ENCODE data around the gene GFI1. TPM values are rescaled to one million over a fixed set of nuclear protein-coding genes. Genes with fewer than 3 reads are reported as not detected.
A peak's percentile ranks its signal among the peaks of the same experiment; 100 is the strongest.

Gene GFI1
- total and polyA plus RNA-seq, 2 experiments from 2014 or later, result not detected

DNA sequence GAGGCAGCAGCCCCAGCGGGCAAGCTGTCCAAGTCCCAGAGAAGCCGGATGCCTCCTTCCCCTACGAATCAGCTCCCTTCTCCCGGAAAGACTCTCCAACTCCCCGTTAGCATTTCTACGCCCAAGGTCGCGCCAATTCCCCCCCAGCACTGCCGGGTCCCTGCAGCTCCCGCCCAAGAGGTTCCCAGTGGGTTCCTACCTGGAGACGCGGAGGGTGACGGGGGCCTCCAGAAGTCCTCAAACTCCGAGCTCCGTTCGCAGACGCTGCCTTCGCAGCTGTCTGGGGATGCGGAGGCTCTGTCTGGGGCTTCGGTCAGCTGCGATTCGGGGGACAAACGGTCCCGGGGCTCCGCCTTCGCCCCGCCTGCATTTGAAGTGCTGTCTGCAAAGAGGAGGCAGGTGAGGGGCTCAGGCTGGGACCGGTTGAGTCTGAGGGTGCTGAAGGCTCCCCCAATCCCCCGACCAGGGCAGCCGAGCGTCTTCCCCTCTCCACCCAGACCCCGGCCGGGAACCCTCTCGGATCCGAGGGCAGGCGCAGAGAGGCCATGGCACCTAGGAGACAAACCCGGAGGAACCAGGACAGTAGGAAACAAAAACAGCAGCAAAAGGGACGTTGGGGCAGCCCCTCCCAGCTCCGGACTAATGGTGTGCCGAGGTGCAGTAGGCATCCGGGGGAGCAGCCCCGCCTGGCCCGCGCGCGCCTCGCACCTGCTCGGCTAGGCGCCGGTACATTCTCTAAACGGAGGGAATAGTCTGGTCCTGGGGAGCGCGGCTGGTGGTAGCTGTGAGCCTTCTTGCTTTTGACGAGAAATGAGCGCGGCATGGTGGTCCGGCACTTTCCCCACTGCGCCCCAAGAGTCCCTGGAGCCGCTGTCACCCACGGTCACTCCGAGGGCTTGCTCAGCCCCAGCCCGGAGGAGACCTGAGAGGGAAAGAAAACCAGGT lies 3.8 kb downstream of the GFI1 start:
- H3F3A ChIP-seq (ENCODE audit: insufficient read depth), result no peaks in the 10 kb centered on the region
- H3K36me3 ChIP-seq (ENCODE audit: low read depth), result no peaks in the 10 kb centered on the region
- H4K20me1 ChIP-seq (ENCODE audit: insufficient read depth), result no peaks in the 10 kb centered on the region
- no peaks in the 10 kb centered on the region for H3K9me3 ChIP-seq (ENCODE audit: low read depth)
- WGBS, 2 experiments (ENCODE audit: low coverage in 1 of 2, low lambda C conversion rate in 2 of 2, missing lambda C conversion rate in 2 of 2), result 3 to 5% methylated on average over 61 to 62 of the region's 62 CpGs
- no peak overlapping the region for H3K27ac ChIP-seq
- TF ChIP-seq EZH2 (IDR thresholded peaks at IDR 0.05; ENCODE audit: insufficient read depth, poor library complexity, severe bottlenecking) (no peak), EZH2phosphoT487 (IDR thresholded peaks at IDR 0.05; ENCODE audit: insufficient read depth, low read depth) (peak; percentile 7; the same call in 1 of the 2 replicates)
- peaks cover 9% of the 10 kb centered on the region; the same call in 1 of the 2 replicates for H3K4me1 ChIP-seq (ENCODE audit: insufficient read depth)
- H3K27me3 ChIP-seq (replicated peaks; ENCODE audit: insufficient read depth), result peaks cover 87% of the 10 kb centered on the region
- H2AFZ ChIP-seq, result 0 out of 2 replicates have a peak overlapping the region, but pooled peaks have one; percentile 32
- peak; percentile 47 for DNase-seq
- peak overlapping the region; percentile 33 for H3K4me3 ChIP-seq
- no peak overlapping the region for H3K4me2 ChIP-seq (ENCODE audit: unreplicated experiment)
- in situ Hi-C loops (cut with MboI), result no loop called here
- H3K9me2 ChIP-seq (ENCODE audit: insufficient read depth), result no peaks in the 10 kb centered on the region
- no peaks in the 10 kb centered on the region for H3K79me2 ChIP-seq (ENCODE audit: insufficient read depth)
- no peak overlapping the region for H3K9ac ChIP-seq

DNA sequence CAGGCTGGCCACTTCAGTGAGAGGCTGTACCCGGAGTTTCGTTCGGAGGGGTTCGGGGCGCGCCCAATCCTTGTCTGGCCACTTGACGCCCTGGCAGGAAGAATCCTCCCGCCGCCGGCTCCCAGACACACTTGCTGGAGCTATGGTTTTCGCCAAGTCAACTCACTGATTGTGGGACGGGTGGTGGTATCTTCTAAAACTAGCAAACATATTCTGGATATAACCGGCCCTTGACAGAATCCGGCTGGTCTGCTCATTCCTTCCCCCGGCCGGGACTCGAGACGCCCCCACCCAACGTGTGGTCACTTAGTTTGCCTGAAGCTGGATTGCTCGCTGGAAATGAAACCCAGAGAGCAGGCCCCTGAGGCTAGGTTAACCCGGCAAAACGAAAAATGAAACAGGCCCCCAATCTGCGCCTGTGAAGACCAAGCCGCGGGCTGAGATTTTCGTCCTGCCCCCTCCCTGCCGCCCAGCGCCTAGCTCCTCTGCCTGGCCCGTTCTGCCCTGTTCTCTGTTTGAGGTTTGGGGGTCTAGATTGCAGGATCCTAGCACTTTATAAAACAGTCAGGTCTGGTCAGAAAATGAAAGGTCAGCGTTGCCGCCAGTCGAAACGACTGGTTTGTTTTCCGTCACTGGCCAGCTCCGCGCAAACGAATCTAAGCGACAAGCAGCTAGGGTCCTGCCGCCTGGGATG lies 4.6 kb downstream of the GFI1 start:
- Histone ChIP-seq H3K9ac (no peak overlapping the region), H3K4me2 (ENCODE audit: unreplicated experiment) (peak overlapping the region; percentile 21), H2AFZ (peak overlapping the region; percentile 32; the same call in 1 of the 2 replicates), H4K20me1 (ENCODE audit: insufficient read depth) (no peaks in the 10 kb centered on the region), H3K27me3 (replicated peaks; ENCODE audit: insufficient read depth) (peaks cover 83% of the 10 kb centered on the region), H3K4me3 (peak overlapping the region; percentile 33), H3K36me3 (ENCODE audit: low read depth) (no peaks in the 10 kb centered on the region), H3K79me2 (ENCODE audit: insufficient read depth) (no peaks in the 10 kb centered on the region), H3F3A (ENCODE audit: insufficient read depth) (no peaks in the 10 kb centered on the region), H3K4me1 (ENCODE audit: insufficient read depth) (peaks cover 9% of the 10 kb centered on the region; the same call in 1 of the 2 replicates), H3K27ac (no peak overlapping the region), H3K9me3 (ENCODE audit: low read depth) (no peaks in the 10 kb centered on the region), H3K9me2 (ENCODE audit: insufficient read depth) (no peaks in the 10 kb centered on the region)
- peak; percentile 99 for TF ChIP-seq EZH2 (IDR thresholded peaks at IDR 0.05; ENCODE audit: insufficient read depth, poor library complexity, severe bottlenecking)
- no peak for TF ChIP-seq EZH2phosphoT487 (IDR thresholded peaks at IDR 0.05; ENCODE audit: insufficient read depth, low read depth)
- peak; percentile 32 for DNase-seq
- in situ Hi-C loops (cut with MboI), result no loop called here
- WGBS, 2 experiments (ENCODE audit: low coverage in 1 of 2, low lambda C conversion rate in 2 of 2, missing lambda C conversion rate in 2 of 2), result 4 to 5% methylated on average over 38 to 39 of the region's 39 CpGs

DNA sequence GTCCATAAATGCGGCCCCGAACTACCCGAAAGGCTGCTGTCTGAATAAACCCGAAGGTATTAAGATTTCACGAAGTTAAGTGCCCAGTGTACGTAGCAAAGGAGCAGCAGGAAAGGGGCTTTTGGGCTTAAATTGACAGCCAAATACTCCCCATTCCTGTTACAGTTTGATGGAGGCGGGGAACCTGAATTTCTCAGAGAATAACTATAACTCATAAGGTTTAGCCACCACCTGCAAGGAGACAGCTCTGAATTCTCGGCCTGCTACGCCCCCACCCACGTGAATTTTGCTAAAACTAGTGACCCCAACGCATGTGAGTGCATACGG lies 5.2 kb downstream of the GFI1 start:
- in situ Hi-C loops (cut with MboI), result no loop called here

DNA sequence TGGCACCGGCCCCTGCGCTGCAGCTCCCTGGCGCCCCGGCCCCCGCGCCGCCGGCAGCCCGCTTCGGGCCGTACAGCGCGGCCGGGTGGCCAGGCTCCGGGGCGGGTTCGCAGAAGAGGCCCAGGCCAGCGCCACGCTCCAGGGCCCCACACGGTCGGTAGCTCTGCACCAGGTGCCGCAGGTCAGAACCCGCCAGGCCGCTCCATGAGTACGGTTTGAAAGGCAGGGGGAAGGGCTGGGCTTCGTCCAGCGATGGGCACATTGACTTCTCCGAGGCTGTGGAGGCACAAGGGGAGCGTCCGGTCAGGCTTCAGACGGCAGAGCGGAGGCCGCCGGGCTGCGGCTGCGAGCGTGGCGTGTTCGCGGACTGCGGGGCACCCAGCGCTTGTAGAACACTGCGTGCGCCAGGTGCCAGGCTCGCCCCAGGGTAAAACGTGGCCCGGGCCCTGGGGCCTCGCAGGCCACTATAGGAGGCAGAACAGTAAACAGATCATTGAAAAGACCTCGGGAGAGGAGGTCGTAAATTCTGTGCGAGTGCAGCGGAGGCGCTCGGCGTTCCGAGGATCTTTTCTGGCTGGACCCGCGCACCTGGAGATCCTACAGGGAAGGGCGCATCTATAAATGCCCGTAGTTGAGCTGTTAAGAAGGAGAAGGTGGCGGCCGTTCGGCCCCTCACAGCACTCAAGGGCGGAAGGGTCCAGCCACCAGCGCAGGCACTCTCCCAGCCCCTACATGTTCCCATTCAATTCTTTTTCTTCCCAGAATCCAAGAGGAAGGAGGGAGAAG lies 5.7 kb downstream of the GFI1 start:
- no peak overlapping the region for H2AFZ ChIP-seq
- no peak overlapping the region for H3K27ac ChIP-seq
- no peaks in the 10 kb centered on the region for H3K79me2 ChIP-seq (ENCODE audit: insufficient read depth)
- in situ Hi-C loops (cut with MboI), result no loop called here
- no peaks in the 10 kb centered on the region for H3K36me3 ChIP-seq (ENCODE audit: low read depth)
- no peaks in the 10 kb centered on the region for H3K9me3 ChIP-seq (ENCODE audit: low read depth)
- H3K4me3 ChIP-seq, result no peak overlapping the region
- no peaks in the 10 kb centered on the region for H3K9me2 ChIP-seq (ENCODE audit: insufficient read depth)
- DNase-seq, result peak; percentile 6
- H3K9ac ChIP-seq, result no peak overlapping the region
- H3K4me1 ChIP-seq (ENCODE audit: insufficient read depth), result peaks cover 8% of the 10 kb centered on the region; the same call in 1 of the 2 replicates
- 10 to 12% methylated on average over 46 to 65 of the region's 65 CpGs for WGBS, 2 experiments (ENCODE audit: low coverage in 1 of 2, low lambda C conversion rate in 2 of 2, missing lambda C conversion rate in 2 of 2)
- H3K4me2 ChIP-seq (ENCODE audit: unreplicated experiment), result no peak overlapping the region
- H3K27me3 ChIP-seq (replicated peaks; ENCODE audit: insufficient read depth), result peaks cover 79% of the 10 kb centered on the region
- H4K20me1 ChIP-seq (ENCODE audit: insufficient read depth), result no peaks in the 10 kb centered on the region
- no peaks in the 10 kb centered on the region for H3F3A ChIP-seq (ENCODE audit: insufficient read depth)
- TF ChIP-seq EZH2 (IDR thresholded peaks at IDR 0.05; ENCODE audit: insufficient read depth, poor library complexity, severe bottlenecking) (peak; percentile 96), EZH2phosphoT487 (IDR thresholded peaks at IDR 0.05; ENCODE audit: insufficient read depth, low read depth) (no peak)

More for the DNA sequence above, 5.2 kb downstream of the GFI1 start:
- H3K27me3 ChIP-seq (replicated peaks; ENCODE audit: insufficient read depth), result peaks cover 80% of the 10 kb centered on the region
- H3K4me3 ChIP-seq, result no peak overlapping the region
- peaks cover 9% of the 10 kb centered on the region; the same call in 1 of the 2 replicates for H3K4me1 ChIP-seq (ENCODE audit: insufficient read depth)
- TF ChIP-seq EZH2phosphoT487 (IDR thresholded peaks at IDR 0.05; ENCODE audit: insufficient read depth, low read depth) (no peak), EZH2 (IDR thresholded peaks at IDR 0.05; ENCODE audit: insufficient read depth, poor library complexity, severe bottlenecking) (no peak)
- no peak overlapping the region for H3K9ac ChIP-seq
- H3F3A ChIP-seq (ENCODE audit: insufficient read depth), result no peaks in the 10 kb centered on the region
- H3K79me2 ChIP-seq (ENCODE audit: insufficient read depth), result no peaks in the 10 kb centered on the region
- H3K9me2 ChIP-seq (ENCODE audit: insufficient read depth), result no peaks in the 10 kb centered on the region
- 21% methylated on average over 12 of the region's 12 CpGs for WGBS, 2 experiments (ENCODE audit: low coverage in 1 of 2, low lambda C conversion rate in 2 of 2, missing lambda C conversion rate in 2 of 2)
- no peak overlapping the region for H3K4me2 ChIP-seq (ENCODE audit: unreplicated experiment)
- H2AFZ ChIP-seq, result no peak overlapping the region
- H4K20me1 ChIP-seq (ENCODE audit: insufficient read depth), result no peaks in the 10 kb centered on the region
- no peak overlapping the region for H3K27ac ChIP-seq
- H3K36me3 ChIP-seq (ENCODE audit: low read depth), result no peaks in the 10 kb centered on the region
- H3K9me3 ChIP-seq (ENCODE audit: low read depth), result no peaks in the 10 kb centered on the region
- DNase-seq, result peak; percentile 3

Data from GM23248 (cell line).